ENCODE results near the gene MPEG1.

MPEG1 gene

DNA sequence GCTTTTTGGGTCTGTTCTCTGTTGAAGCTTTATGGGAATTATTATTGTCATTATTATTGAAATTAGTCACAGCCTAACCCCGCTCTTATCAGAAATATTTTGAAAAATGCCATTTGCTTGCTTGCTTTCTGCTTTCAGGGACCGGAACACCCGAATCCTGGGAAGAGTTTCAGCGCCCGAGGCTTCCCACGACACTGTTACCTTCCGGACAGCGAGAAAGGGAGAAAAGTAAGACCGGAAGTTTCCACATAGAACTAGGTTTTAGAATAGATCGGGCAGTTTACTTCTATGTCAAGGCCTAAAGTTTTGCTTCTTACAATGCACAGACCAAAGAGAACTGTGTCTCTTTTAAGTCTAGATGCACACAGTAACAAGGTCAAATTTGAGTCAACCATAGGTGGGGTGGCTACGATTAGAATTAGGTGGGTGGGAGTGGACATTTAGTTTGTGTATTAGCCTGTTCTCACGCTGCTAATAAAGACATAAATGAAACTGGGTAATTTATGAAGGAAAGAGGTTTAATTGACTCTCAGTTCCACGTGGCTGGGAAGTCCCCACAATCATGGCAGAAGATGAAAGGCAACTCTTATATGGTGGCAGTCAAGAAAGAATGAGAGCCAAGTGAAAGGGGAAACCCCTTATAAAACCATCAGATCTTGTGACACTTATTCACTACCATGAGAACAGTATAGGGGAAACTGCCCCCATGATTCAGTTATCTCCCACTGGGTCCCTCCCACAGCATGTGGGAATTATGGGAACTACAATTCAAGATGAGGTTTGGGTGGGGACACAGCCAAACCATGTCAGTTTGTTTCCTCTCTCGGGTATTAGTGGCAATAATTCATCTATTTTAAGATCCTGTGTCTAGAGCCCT lies 12.9 kb downstream of the MPEG1 start:
- H3K36me3 ChIP-seq (ENCODE audit: control insufficient read depth, low read length), result no peaks in the 10 kb centered on the region
- no peaks in the 10 kb centered on the region for H3K79me2 ChIP-seq (ENCODE audit: control insufficient read depth, low read length)
- H4K20me1 ChIP-seq (ENCODE audit: control insufficient read depth, insufficient read depth, low read depth, low read length), result no peaks in the 10 kb centered on the region
- H3K9me3 ChIP-seq (ENCODE audit: control insufficient read depth, insufficient read depth, low read length), result no peaks in the 10 kb centered on the region
- no peak overlapping the region for H3K27ac ChIP-seq (ENCODE audit: low read depth, low read length)
- H3K4me3 ChIP-seq (ENCODE audit: low read length), result no peak overlapping the region
- no peak overlapping the region for H3K4me2 ChIP-seq (ENCODE audit: low read length)
- H3K27me3 ChIP-seq (ENCODE audit: control insufficient read depth, low read length), result no peaks in the 10 kb centered on the region
- no peaks in the 10 kb centered on the region for H3F3A ChIP-seq (ENCODE audit: control insufficient read depth, insufficient read depth)
- H3K9me2 ChIP-seq (replicated peaks; ENCODE audit: control insufficient read depth, low read length), result no peaks in the 10 kb centered on the region
- TF ChIP-seq EZH2phosphoT487 (IDR thresholded peaks at IDR 0.05; ENCODE audit: borderline replicate concordance, low read length), result no peak
- TF ChIP-seq, protein P1, sequence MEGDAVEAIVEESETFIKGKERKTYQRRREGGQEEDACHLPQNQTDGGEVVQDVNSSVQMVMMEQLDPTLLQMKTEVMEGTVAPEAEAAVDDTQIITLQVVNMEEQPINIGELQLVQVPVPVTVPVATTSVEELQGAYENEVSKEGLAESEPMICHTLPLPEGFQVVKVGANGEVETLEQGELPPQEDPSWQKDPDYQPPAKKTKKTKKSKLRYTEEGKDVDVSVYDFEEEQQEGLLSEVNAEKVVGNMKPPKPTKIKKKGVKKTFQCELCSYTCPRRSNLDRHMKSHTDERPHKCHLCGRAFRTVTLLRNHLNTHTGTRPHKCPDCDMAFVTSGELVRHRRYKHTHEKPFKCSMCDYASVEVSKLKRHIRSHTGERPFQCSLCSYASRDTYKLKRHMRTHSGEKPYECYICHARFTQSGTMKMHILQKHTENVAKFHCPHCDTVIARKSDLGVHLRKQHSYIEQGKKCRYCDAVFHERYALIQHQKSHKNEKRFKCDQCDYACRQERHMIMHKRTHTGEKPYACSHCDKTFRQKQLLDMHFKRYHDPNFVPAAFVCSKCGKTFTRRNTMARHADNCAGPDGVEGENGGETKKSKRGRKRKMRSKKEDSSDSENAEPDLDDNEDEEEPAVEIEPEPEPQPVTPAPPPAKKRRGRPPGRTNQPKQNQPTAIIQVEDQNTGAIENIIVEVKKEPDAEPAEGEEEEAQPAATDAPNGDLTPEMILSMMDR (IDR thresholded peaks at IDR 0.05; ENCODE audit: low read depth, low read length, poor library complexity, severe bottlenecking), result no peak
- peaks cover 9% of the 10 kb centered on the region for H3K4me1 ChIP-seq (ENCODE audit: control insufficient read depth, low read length)

DNA sequence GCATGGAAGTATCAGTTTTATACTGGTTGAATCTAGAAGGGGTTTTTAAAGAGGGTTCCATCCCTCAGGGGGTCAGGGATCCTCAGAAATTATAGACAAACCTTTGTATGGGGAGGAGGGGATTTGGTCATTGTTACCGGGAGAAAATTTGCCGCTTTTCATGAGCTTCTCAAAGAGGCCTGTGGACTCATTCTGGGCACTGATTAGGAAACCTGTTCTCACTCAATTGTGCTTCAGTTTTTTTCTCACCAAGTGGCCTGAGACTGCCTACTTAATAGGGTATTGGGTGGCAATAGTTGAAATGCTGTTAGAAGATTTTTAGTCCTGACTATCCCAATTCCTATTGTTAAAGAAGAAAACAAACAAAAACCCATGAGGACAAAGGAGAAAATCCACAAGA lies 14.0 kb downstream of the MPEG1 start:
- Histone ChIP-seq H3K79me2 (ENCODE audit: control insufficient read depth, low read length) (no peaks in the 10 kb centered on the region), H3K4me2 (ENCODE audit: low read length) (no peak overlapping the region), H4K20me1 (ENCODE audit: control insufficient read depth, insufficient read depth, low read depth, low read length) (no peaks in the 10 kb centered on the region), H3K36me3 (ENCODE audit: control insufficient read depth, low read length) (no peaks in the 10 kb centered on the region), H3K4me3 (ENCODE audit: low read length) (no peak overlapping the region), H3K27ac (ENCODE audit: low read depth, low read length) (no peak overlapping the region), H3F3A (ENCODE audit: control insufficient read depth, insufficient read depth) (no peaks in the 10 kb centered on the region), H3K27me3 (ENCODE audit: control insufficient read depth, low read length) (no peaks in the 10 kb centered on the region), H3K9me3 (ENCODE audit: control insufficient read depth, insufficient read depth, low read length) (no peaks in the 10 kb centered on the region), H3K9me2 (replicated peaks; ENCODE audit: control insufficient read depth, low read length) (no peaks in the 10 kb centered on the region), H3K4me1 (ENCODE audit: control insufficient read depth, low read length) (peaks cover 9% of the 10 kb centered on the region)
- TF ChIP-seq EZH2phosphoT487 (IDR thresholded peaks at IDR 0.05; ENCODE audit: borderline replicate concordance, low read length), result no peak
- TF ChIP-seq, protein P1 (IDR thresholded peaks at IDR 0.05; ENCODE audit: low read depth, low read length, poor library complexity, severe bottlenecking), result no peak

DNA sequence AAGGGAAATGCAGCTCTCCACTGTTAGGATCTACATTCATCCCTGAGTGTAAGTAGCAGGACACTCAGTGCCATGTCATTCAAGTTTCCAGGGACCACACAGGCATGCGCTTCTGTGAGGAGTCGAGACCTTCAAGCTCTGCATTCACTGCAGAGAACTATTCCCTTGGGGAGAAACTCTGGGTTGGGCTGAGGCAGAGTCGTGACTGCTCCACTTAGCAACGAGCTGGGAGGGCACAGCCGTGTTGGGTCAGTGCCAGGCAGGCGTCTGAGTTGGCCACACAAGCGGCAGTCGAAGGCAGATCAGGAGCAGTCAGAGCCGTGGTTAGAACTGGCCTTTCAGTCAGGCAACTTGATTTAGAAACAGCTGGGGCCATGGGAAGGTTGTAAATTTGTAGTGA lies 14.7 kb downstream of the MPEG1 start:
- no peaks in the 10 kb centered on the region for H3F3A ChIP-seq (ENCODE audit: control insufficient read depth, insufficient read depth)

More for the DNA sequence above, 14.7 kb downstream of the MPEG1 start:
- TF ChIP-seq EZH2phosphoT487 (IDR thresholded peaks at IDR 0.05; ENCODE audit: borderline replicate concordance, low read length), result no peak
- TF ChIP-seq, protein P1 (IDR thresholded peaks at IDR 0.05; ENCODE audit: low read depth, low read length, poor library complexity, severe bottlenecking), result no peak
- H4K20me1 ChIP-seq (ENCODE audit: control insufficient read depth, insufficient read depth, low read depth, low read length), result no peaks in the 10 kb centered on the region
- H3K27ac ChIP-seq (ENCODE audit: low read depth, low read length), result no peak overlapping the region
- H3K36me3 ChIP-seq (ENCODE audit: control insufficient read depth, low read length), result no peaks in the 10 kb centered on the region
- no peaks in the 10 kb centered on the region for H3K9me2 ChIP-seq (replicated peaks; ENCODE audit: control insufficient read depth, low read length)
- peaks cover 9% of the 10 kb centered on the region for H3K4me1 ChIP-seq (ENCODE audit: control insufficient read depth, low read length)
- H3K4me3 ChIP-seq (ENCODE audit: low read length), result no peak overlapping the region
- no peak overlapping the region for H3K4me2 ChIP-seq (ENCODE audit: low read length)
- H3K27me3 ChIP-seq (ENCODE audit: control insufficient read depth, low read length), result no peaks in the 10 kb centered on the region
- H3K9me3 ChIP-seq (ENCODE audit: control insufficient read depth, insufficient read depth, low read length), result no peaks in the 10 kb centered on the region
- H3K79me2 ChIP-seq (ENCODE audit: control insufficient read depth, low read length), result no peaks in the 10 kb centered on the region

All from DOHH2 (cell line).